H1 (cell line): Measurements from ENCODE around the gene DNAAF5. TPM values are rescaled to one million over a fixed set of nuclear protein-coding genes. Genes with fewer than 3 reads are reported as not detected.

Experiments
- CTCF ChIA-PET: fragments of 300-600 bp; sonication (Branson Sonifier 250); formaldehyde crosslinking; loops from one replicate; lab custom pipeline; 2021; ENCODE audit not compliant: partially characterized antibody; lab: Charles Lee
- POLR2A ChIA-PET: fragments of 300-600 bp; sonication (Branson Sonifier 250); formaldehyde crosslinking; loops from one replicate; lab custom pipeline; 2021; ENCODE audit warnings: inconsistent platforms; ENCODE audit not compliant: partially characterized antibody; lab: Charles Lee
- DNase-seq, 2 experiments: peaks; one replicate each; pipeline versions ENCODE4 v3.0.0 to v3.0.0-alpha.2; 2010 to 2022; ENCODE audit warnings: low spot score in 2 of 2, low read depth in 1 of 2, mixed read lengths in 1 of 2
- FAIRE-seq: peaks from 2 replicates; lab custom pipeline; 2011; peaks lifted over from hg19 to GRCh38; lab: Jason Lieb, UNC
- H2AFZ ChIP-seq: 2 replicates; pipeline ENCODE4 v1.8.1; 2012; ENCODE audit warnings: low read length, inconsistent platforms
- H2AK5ac ChIP-seq: 2 replicates; pipeline ENCODE4 v1.6.1; 2013; ENCODE audit warnings: low read depth, low read length
- H2BK120ac ChIP-seq: replicated peaks from 2 replicates; pipeline ENCODE3; 2013; ENCODE audit warnings: low read depth, low read length, inconsistent platforms
- H2BK12ac ChIP-seq: 2 replicates; pipeline ENCODE4 v1.6.1; 2013; ENCODE audit warnings: low read depth, low read length
- H2BK15ac ChIP-seq: 2 replicates; pipeline ENCODE4 v1.6.1; 2013; ENCODE audit warnings: low read length
- H2BK20ac ChIP-seq: 2 replicates; pipeline ENCODE4 v1.6.1; 2013; ENCODE audit warnings: low read length
- H2BK5ac ChIP-seq: 2 replicates; pipeline ENCODE4 v1.6.1; 2013; ENCODE audit warnings: low read depth, low read length
- H3K14ac ChIP-seq: 2 replicates; pipeline ENCODE4 v1.6.1; 2013; ENCODE audit warnings: inconsistent platforms; ENCODE audit not compliant: insufficient read length
- H3K18ac ChIP-seq: 2 replicates; pipeline ENCODE4 v1.6.1; 2013; ENCODE audit warnings: low read length; ENCODE audit errors: extremely low read depth
- H3K23ac ChIP-seq: 2 replicates; pipeline ENCODE4 v1.6.1; 2013; ENCODE audit warnings: inconsistent platforms; ENCODE audit not compliant: insufficient read length
- H3K23me2 ChIP-seq: 2 replicates; pipeline ENCODE4 v1.6.1; 2013; ENCODE audit warnings: low read depth, low read length
- H3K27ac ChIP-seq: 2 replicates; pipeline ENCODE4 v1.6.1; 2011; ENCODE audit warnings: low read depth, low read length, inconsistent platforms
- H3K27me3 ChIP-seq, 4 experiments: replicated peaks in 1 of 4; 1 replicate in 1 of 4; 2 replicates in 3 of 4; pipeline versions ENCODE4 v1.6.1 to v1.8.1; 2011 to 2013; ENCODE audit warnings: low read length in 3 of 4, mild to moderate bottlenecking in 3 of 4, inconsistent platforms in 2 of 4, mixed read lengths in 2 of 4, moderate library complexity in 1 of 4; ENCODE audit not compliant: control insufficient read depth in 3 of 4, insufficient read depth in 3 of 4; ENCODE audit errors: extremely low read depth in 1 of 4
- H3K36me3 ChIP-seq, 4 experiments: 2 replicates each; pipeline versions ENCODE4 v1.6.1 to v1.8.1; 2011 to 2013; ENCODE audit warnings: mild to moderate bottlenecking in 4 of 4, low read length in 3 of 4, moderate library complexity in 2 of 4, control low read depth in 1 of 4, inconsistent platforms in 1 of 4; ENCODE audit not compliant: insufficient read depth in 4 of 4, control insufficient read depth in 2 of 4
- H3K4ac ChIP-seq: replicated peaks from 2 replicates; pipeline ENCODE3; 2013; ENCODE audit warnings: low read length, low read depth, mixed read lengths, inconsistent platforms; ENCODE audit not compliant: insufficient read length
- H3K4me1 ChIP-seq, 4 experiments: replicated peaks in 1 of 4; 1 replicate in 1 of 4; 2 replicates in 3 of 4; pipeline versions ENCODE4 v1.6.1 to v1.8.1; 2011 to 2013; ENCODE audit warnings: low read length in 3 of 4, inconsistent platforms in 2 of 4, mixed read lengths in 1 of 4; ENCODE audit not compliant: insufficient read depth in 4 of 4, control insufficient read depth in 3 of 4
- H3K4me2 ChIP-seq, 2 experiments: 2 replicates each; pipeline versions ENCODE4 v1.6.1 to v1.8.1; 2011 to 2013; ENCODE audit warnings: low read depth in 2 of 2, low read length in 2 of 2, control low read depth in 1 of 2, inconsistent platforms in 1 of 2, mild to moderate bottlenecking in 1 of 2; ENCODE audit not compliant: insufficient read depth in 1 of 2
- H3K4me3 ChIP-seq, 4 experiments: fragments of 200-600, 300-600 bp in 1 of 4; sonication (generic), shearing (Covaris generic), sonication (Bioruptor Twin) in 1 of 4; 2 replicates each; pipeline versions ENCODE4 v1.5.1 to v1.8.1; 2011 to 2016; ENCODE audit warnings: low read length in 4 of 4, low read depth in 3 of 4, control low read depth in 2 of 4, inconsistent platforms in 2 of 4, mild to moderate bottlenecking in 2 of 4, mixed read lengths in 1 of 4, moderate library complexity in 1 of 4; ENCODE audit not compliant: insufficient read depth in 2 of 4; ENCODE audit errors: extremely low read depth in 1 of 4
- H3K56ac ChIP-seq: replicated peaks from 2 replicates; pipeline ENCODE3; 2013; ENCODE audit warnings: low read depth, mild to moderate bottlenecking, mixed read lengths, low read length, inconsistent platforms; ENCODE audit not compliant: insufficient read length
- H3K79me1 ChIP-seq: 2 replicates; pipeline ENCODE4 v1.6.1; 2013; ENCODE audit warnings: low read depth, low read length, control low read depth
- H3K79me2 ChIP-seq, 2 experiments: 2 replicates each; pipeline versions ENCODE4 v1.6.1 to v1.8.1; 2012 to 2013; ENCODE audit warnings: low read length in 2 of 2, mild to moderate bottlenecking in 2 of 2, inconsistent platforms in 1 of 2; ENCODE audit not compliant: insufficient read depth in 2 of 2, control insufficient read depth in 1 of 2
- H3K9ac ChIP-seq, 4 experiments: replicated peaks in 1 of 4; 1 replicate in 1 of 4; 2 replicates in 3 of 4; pipeline versions ENCODE4 v1.6.1 to v1.8.1; 2011 to 2013; ENCODE audit warnings: low read depth in 3 of 4, low read length in 3 of 4, control low read depth in 2 of 4, mild to moderate bottlenecking in 2 of 4, moderate library complexity in 2 of 4, inconsistent platforms in 1 of 4; ENCODE audit errors: extremely low read depth in 1 of 4
- H3K9me3 ChIP-seq, 2 experiments: 2 replicates each; pipeline versions ENCODE4 v1.6.1 to v1.8.1; 2012 to 2013; ENCODE audit warnings: mild to moderate bottlenecking in 2 of 2, moderate library complexity in 2 of 2, control low read depth in 1 of 2, inconsistent platforms in 1 of 2, low read depth in 1 of 2, low read length in 1 of 2, mixed read lengths in 1 of 2; ENCODE audit not compliant: insufficient read depth in 2 of 2
- H4K20me1 ChIP-seq, 2 experiments: replicated peaks in 1 of 2; 2 replicates each; pipeline versions ENCODE3 to v1.8.1; 2011 to 2013; ENCODE audit warnings: inconsistent platforms in 2 of 2, low read length in 2 of 2, mild to moderate bottlenecking in 1 of 2; ENCODE audit not compliant: insufficient read depth in 2 of 2, control insufficient read depth in 1 of 2
- H4K5ac ChIP-seq: 2 replicates; pipeline ENCODE4 v1.6.1; 2013; ENCODE audit warnings: low read length, low read depth, mixed read lengths, inconsistent platforms; ENCODE audit not compliant: insufficient read length
- H4K8ac ChIP-seq: 2 replicates; pipeline ENCODE4 v1.8.0; 2013; ENCODE audit warnings: mild to moderate bottlenecking, moderate library complexity, low read length, inconsistent platforms; ENCODE audit not compliant: insufficient read depth; ENCODE audit errors: extremely low read depth
- H4K91ac ChIP-seq: replicated peaks from 2 replicates; pipeline ENCODE3; 2013; ENCODE audit warnings: low read length, mixed read lengths, inconsistent platforms; ENCODE audit not compliant: insufficient read length
- CHD2 ChIP-seq: IDR thresholded peaks from 2 replicates; pipeline ENCODE4 v1.6.1; 2012; ENCODE audit warnings: low read length, improper control_type of control experiment
- CTCF ChIP-seq, 3 experiments: IDR thresholded peaks; 1 replicate in 2 of 3; 2 replicates in 1 of 3; pipeline versions ENCODE4 v1.5.1 to v1.6.1; 2011; ENCODE audit warnings: low read length in 3 of 3, mild to moderate bottlenecking in 3 of 3, inconsistent platforms in 2 of 3, low read depth in 1 of 3, moderate library complexity in 1 of 3; ENCODE audit not compliant: insufficient read depth in 1 of 3; ENCODE audit errors: control extremely low read depth in 1 of 3
- EZH2 ChIP-seq: fragments of 200-600 bp; sonication (generic); IDR thresholded peaks from 2 replicates; pipeline ENCODE4 v1.7.1; 2012; ENCODE audit warnings: low read depth, mild to moderate bottlenecking, moderate library complexity, low read length, inconsistent platforms; ENCODE audit not compliant: severe bottlenecking
- GABPA ChIP-seq: IDR thresholded peaks from 2 replicates; pipeline ENCODE4 v1.6.1; 2011; ENCODE audit warnings: mild to moderate bottlenecking, low read length, moderate library complexity, borderline replicate concordance; ENCODE audit not compliant: insufficient read depth
- HDAC6 ChIP-seq: IDR thresholded peaks from one replicate; pipeline ENCODE4 v1.7.1; 2012; ENCODE audit warnings: low read depth, mild to moderate bottlenecking, inconsistent platforms, low read length, moderate library complexity
- MAX ChIP-seq: IDR thresholded peaks from 2 replicates; pipeline ENCODE4 v1.6.1; 2012; ENCODE audit warnings: inconsistent platforms
- RAD21 ChIP-seq, 2 experiments: IDR thresholded peaks in 1 of 2; conservative IDR thresholded peaks in 1 of 2; 2 replicates each; pipeline ENCODE4 v1.6.1; 2011; ENCODE audit warnings: low read depth in 2 of 2, low read length in 2 of 2, improper control_type of control experiment in 1 of 2, inconsistent platforms in 1 of 2, mild to moderate bottlenecking in 1 of 2, moderate library complexity in 1 of 2
- TEAD4 ChIP-seq: IDR thresholded peaks from 2 replicates; pipeline ENCODE4 v1.6.1; 2012; ENCODE audit warnings: low read depth, low read length, inconsistent platforms, mixed read lengths
- WGBS, 2 experiments: shearing (Covaris generic) in 1 of 2; methylation state at CpG; one replicate each; pipeline versions ENCODE4 v1.1.6 to v1.1.7; 2013 to 2015; ENCODE audit warnings: low lambda C conversion rate in 2 of 2, mixed read lengths in 2 of 2, inconsistent platforms in 1 of 2, low coverage in 1 of 2, missing lambda C conversion rate in 1 of 2; ENCODE audit not compliant: insufficient replicate concordance in 2 of 2, insufficient coverage in 1 of 2, insufficient read length in 1 of 2; ENCODE audit errors: extremely low coverage in 1 of 2, missing lambda C conversion rate in 1 of 2; 5-methylcytosine and 5-hydroxymethylcytosine counted together
- polyA plus RNA-seq, 7 experiments: library from polyadenylated mRNA; depleted of rRNA in 3 of 7; stranded (reverse) in 5 of 7; unstranded in 2 of 7; fragments of >200 nt in 5 of 7; fragments of 200-250 nt in 2 of 7; gene quantifications; 1 replicate in 5 of 7; 2 replicates in 1 of 7; 4 replicates in 1 of 7; pipeline versions ENCODE4 v1.2.1 to v1.2.3, GENCODE V29; 2011 to 2013; ENCODE audit warnings: missing spikeins in 2 of 7, mixed read lengths in 2 of 7
- total RNA-seq: library from RNA; stranded (reverse); fragmentation: NEBNext Ultra II Directional; extraction: Animal tissue kit (Norgen Biotek cat#: 25700); gene quantifications from 2 replicates; pipeline ENCODE4 v1.2.1, GENCODE V29; 2021

Gene DNAAF5
- total and polyA plus RNA-seq, 2 of the 8 experiments (the other 6 are each of a cell fraction or from before 2014, with no cell fraction given), result 55.1 to 95.9 TPM

- Histone ChIP-seq H4K5ac (no peak overlapping the region), H3K14ac (no peak overlapping the region), H3K4me1 (no peaks in the 10 kb centered on the region), H3K27me3 (no peaks in the 10 kb centered on the region), H3K18ac (no peak overlapping the region), H3K23ac (no peak overlapping the region), H3K79me2 (no peaks in the 10 kb centered on the region), H3K4me3 (no peak overlapping the region), H3K27ac (no peak overlapping the region), H2BK12ac (no peak overlapping the region), H3K4me2 (no peak overlapping the region), H3K9me3 (no peaks in the 10 kb centered on the region), H3K9ac (no peak overlapping the region), H3K23me2 (no peaks in the 10 kb centered on the region), H2BK120ac (no peak overlapping the region), H3K56ac (no peak overlapping the region), H4K8ac (no peak overlapping the region), H3K4ac (no peak overlapping the region), H2BK20ac (no peak overlapping the region), H4K91ac (no peak overlapping the region), H2BK5ac (no peak overlapping the region), H2AK5ac (no peak overlapping the region), H2AFZ (no peak overlapping the region), H3K79me1 (no peaks in the 10 kb centered on the region), H4K20me1 (peaks cover 0 to 2% of the 10 kb centered on the region in 2 experiments), H3K36me3 (peaks cover 5 to 32% (median 8%) of the 10 kb centered on the region in 4 experiments; a peak in 7 of 8 replicates), H2BK15ac (no peak overlapping the region)
- ChIA-PET CTCF (interaction anchor here (0.5 to 6.6 kb wide), 27 partner anchors 11 to 626 kb away, joined by 3 to 38 read pairs (median 4); partner anchors contain the start of gene SUN1), POLR2A (interaction anchor here (1.0 kb wide), 2 partner anchors 30 to 44 kb away, joined by 3 read pairs; no protein-coding TSS in a partner anchor)
- WGBS, 2 experiments, result 55% methylated on average over 6 of the region's 11 CpGs; no CpG with 5 or more reads in 1 of the 2 experiments
- FAIRE-seq (peak; percentile 19), DNase-seq (peak; percentile 38 to 93)
- TF ChIP-seq CTCF (IDR thresholded peaks at IDR 0.05; ENCODE audit: control extremely low read depth in 1 of 3, insufficient read depth in 1 of 3, low read depth in 1 of 3, low read length in 3 of 3) (peak in 2 of 3 experiments; percentile 83 to 91; a peak in 3 of 4 replicates), EZH2 (no peak), RAD21 (IDR thresholded peaks at IDR 0.05 in 1 of 2, conservative IDR thresholded peaks at IDR 0.05 in 1 of 2; ENCODE audit: low read depth in 2 of 2, low read length in 2 of 2) (peak; percentile 86 to 91), CHD2 (no peak), HDAC6 (no peak), MAX (peak; percentile 20; the same call in 1 of the 2 replicates), TEAD4 (0 out of 2 replicates have a peak, but pooled peaks have one; percentile 6), GABPA (peak; percentile 32; the same call in 1 of the 2 replicates)
These were observed 60.2 kb downstream of the DNAAF5 start for GRCh38 chr7:786472-787255.
